ENCODE results near the gene ZBTB44.

Gene ZBTB44

DNA sequence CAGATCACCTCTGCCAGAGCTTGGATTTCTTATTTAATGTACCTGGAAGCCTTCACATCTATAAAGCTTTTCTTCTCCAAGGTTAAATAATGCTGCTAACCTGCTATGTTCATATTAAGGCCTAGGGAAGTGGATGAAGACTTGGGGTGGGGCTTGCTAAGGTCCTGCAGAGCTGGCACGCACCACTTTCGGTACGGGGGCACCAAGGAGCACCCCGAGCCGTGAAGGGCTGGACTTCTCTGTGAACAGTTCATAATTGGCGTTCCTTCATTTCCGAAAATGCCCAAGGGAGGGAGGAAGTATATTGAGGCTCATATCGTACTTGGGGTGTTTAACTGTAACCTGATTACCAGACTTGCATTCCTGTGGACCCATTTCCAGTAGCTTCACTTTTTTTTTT is 95.6 kb downstream of the ZBTB44 start:
- Histone ChIP-seq H3K27me3 (peaks cover 0 to 5% of the 10 kb centered on the region in 2 donors), H3K9me3 (no peaks in the 10 kb centered on the region), H3K36me3 (no peaks in the 10 kb centered on the region), H3K27ac (no peak overlapping the region), H3K4me3 (no peak overlapping the region), H3K4me1 (no peaks in the 10 kb centered on the region)
- no peak for DNase-seq
- TF ChIP-seq, protein P1, sequence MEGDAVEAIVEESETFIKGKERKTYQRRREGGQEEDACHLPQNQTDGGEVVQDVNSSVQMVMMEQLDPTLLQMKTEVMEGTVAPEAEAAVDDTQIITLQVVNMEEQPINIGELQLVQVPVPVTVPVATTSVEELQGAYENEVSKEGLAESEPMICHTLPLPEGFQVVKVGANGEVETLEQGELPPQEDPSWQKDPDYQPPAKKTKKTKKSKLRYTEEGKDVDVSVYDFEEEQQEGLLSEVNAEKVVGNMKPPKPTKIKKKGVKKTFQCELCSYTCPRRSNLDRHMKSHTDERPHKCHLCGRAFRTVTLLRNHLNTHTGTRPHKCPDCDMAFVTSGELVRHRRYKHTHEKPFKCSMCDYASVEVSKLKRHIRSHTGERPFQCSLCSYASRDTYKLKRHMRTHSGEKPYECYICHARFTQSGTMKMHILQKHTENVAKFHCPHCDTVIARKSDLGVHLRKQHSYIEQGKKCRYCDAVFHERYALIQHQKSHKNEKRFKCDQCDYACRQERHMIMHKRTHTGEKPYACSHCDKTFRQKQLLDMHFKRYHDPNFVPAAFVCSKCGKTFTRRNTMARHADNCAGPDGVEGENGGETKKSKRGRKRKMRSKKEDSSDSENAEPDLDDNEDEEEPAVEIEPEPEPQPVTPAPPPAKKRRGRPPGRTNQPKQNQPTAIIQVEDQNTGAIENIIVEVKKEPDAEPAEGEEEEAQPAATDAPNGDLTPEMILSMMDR (IDR thresholded peaks at IDR 0.05): no peak
- intact Hi-C loops (cut with DNase I; ENCODE audit: low total_unique reads): loop anchor here (10.0 kb wide), 2 partner anchors 166 to 706 kb away; no protein-coding TSS in a partner anchor

DNA sequence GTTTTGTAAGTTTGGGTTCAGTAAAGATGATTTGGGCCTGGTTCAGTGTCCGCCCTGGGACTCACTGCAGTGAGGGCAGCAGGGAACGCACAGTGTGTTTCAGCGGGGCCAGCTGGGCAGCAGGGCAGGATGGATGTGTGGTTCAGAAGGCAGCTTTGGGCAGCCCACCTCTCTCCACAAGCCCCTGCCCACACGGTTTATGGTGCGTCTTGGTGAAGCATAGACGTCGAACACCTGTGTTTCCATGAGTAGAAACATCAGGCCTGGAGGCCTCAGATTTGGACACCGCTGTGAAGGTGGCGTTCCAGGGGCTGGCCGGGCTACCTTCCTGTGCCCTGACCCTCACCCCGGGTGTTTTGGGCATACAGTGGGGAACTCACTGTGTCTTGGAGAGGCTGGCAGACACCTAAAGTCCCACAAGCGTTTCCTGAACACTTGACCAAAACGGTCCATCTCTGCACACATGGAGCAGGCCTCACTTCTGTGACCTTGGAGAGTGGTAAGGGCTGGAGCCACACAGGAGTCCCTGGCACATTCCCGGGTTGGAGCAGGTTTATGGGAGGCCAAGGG is 96.1 kb downstream of the ZBTB44 start:
- H3K9me3 ChIP-seq: no peaks in the 10 kb centered on the region
- intact Hi-C loops (cut with DNase I; ENCODE audit: low total_unique reads): loop anchor here (10.0 kb wide), 2 partner anchors 166 to 706 kb away; no protein-coding TSS in a partner anchor
- H3K4me3 ChIP-seq: no peak overlapping the region
- no peak for DNase-seq
- no peaks in the 10 kb centered on the region for H3K4me1 ChIP-seq
- no peaks in the 10 kb centered on the region for H3K36me3 ChIP-seq
- peaks cover 0 to 8% of the 10 kb centered on the region in 2 donors for H3K27me3 ChIP-seq
- TF ChIP-seq, protein P1 (IDR thresholded peaks at IDR 0.05): no peak
- no peak overlapping the region for H3K27ac ChIP-seq

DNA sequence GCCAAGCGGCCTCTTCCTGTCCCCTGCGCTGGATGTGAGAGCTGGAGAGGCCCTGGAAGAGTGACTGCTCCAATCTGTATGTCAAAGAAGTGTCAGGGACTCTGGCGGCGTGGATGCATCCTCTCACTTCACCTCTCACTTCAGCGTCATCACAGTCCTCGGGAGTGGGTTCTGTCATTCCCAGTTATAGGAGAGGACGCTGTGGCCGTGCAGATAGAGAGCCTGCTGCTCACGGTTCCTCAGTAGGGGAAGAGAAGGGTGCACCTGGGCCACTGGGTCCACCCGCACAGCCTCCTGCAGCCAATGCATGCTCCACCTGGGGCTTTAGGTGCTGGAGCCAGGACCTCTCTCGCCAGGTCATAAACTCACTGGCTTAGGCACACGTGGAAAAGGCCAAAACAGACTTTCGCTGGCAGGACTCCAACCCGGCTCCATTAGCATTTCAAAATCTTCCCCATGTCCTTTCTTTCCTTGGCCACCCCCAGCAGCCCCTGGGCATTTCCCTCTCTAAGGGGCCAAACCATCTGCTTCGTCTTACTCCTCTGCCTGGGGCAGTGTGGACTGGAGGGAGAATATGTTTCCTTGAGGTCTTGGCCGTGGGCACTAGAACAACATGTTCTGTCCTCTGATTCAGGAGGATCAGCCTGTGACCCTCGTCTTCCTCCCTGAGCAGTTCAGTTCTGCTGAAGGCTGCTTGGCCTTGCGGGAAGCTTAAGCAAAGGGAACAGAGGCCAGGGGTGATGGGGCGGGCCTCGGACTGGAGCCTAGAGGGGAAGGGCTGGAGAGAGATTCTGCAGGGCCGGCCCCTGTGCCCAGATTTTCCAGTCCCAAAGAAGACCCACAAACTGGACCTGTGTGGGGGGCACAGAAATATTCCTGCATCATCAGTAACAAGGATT is 97.3 kb downstream of the ZBTB44 start:
- TF ChIP-seq, protein P1 (IDR thresholded peaks at IDR 0.05): no peak
- H3K27me3 ChIP-seq: peaks cover 0 to 13% of the 10 kb centered on the region in 2 donors
- no peaks in the 10 kb centered on the region for H3K9me3 ChIP-seq
- no peak for DNase-seq
- intact Hi-C loops (cut with DNase I; ENCODE audit: low total_unique reads): loop anchor here (10.0 kb wide), 2 partner anchors 167 to 707 kb away; no protein-coding TSS in a partner anchor
- peaks cover 0 to 7% (median 2%) of the 10 kb centered on the region in 4 donors for H3K4me1 ChIP-seq
- no peak overlapping the region for H3K4me3 ChIP-seq
- no peaks in the 10 kb centered on the region for H3K36me3 ChIP-seq
- H3K27ac ChIP-seq: no peak overlapping the region

DNA sequence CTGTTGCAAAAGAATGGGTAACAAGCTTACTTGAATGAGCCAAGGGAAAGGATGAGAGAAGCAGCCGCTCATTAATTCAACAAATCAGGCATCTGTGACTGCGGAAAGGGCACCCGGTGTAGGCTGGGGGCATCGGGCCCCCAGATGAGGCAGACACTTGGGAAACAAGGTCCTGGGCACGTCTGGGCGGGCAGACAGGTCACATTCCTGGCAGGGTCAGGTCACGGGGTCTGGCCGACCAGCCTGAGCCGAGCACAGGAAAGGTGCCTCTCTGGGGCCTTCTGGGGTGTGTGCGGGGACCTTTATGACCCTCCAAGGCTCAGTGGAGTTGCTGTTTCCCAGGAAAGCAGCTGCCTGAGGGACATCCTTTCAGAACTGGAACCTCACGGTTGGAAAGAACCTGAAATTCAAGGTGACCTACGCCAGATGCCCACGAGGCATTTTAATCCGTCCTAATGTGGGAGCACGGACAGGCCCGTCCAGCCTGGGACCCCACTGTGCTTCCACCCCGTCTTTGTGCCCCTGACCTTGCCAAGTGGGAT is 98.1 kb downstream of the ZBTB44 start:
- DNase-seq: no peak
- Histone ChIP-seq H3K27me3 (peaks cover 0 to 19% of the 10 kb centered on the region in 2 donors), H3K36me3 (no peaks in the 10 kb centered on the region), H3K27ac (no peak overlapping the region), H3K9me3 (no peaks in the 10 kb centered on the region), H3K4me3 (no peak overlapping the region), H3K4me1 (peaks cover 0 to 7% (median 2%) of the 10 kb centered on the region in 4 donors)
- intact Hi-C loops (cut with DNase I; ENCODE audit: low total_unique reads): loop anchor here (10.0 kb wide), 2 partner anchors 168 to 708 kb away; no protein-coding TSS in a partner anchor
- TF ChIP-seq, protein P1 (IDR thresholded peaks at IDR 0.05): no peak

DNA sequence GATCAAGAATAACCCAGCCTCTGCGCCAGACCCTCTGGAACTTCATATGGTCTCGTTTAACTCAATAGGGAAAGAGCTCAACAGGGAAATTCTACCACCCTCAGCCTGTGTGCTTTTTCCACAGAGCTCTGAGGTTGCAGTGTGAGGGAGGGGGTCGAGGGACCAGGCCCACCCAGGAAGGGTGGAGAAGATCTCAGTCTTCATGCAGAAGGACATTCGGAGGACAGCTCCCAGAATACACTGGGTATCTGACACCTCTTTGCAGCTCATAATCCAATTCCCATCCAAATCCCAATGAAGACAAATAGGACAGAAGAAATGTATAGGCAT is 98.5 kb downstream of the ZBTB44 start:
- peaks cover 0 to 7% (median 2%) of the 10 kb centered on the region in 4 donors for H3K4me1 ChIP-seq
- intact Hi-C loops (cut with DNase I; ENCODE audit: low total_unique reads): loop anchor here (10.0 kb wide), 2 partner anchors 169 to 709 kb away; no protein-coding TSS in a partner anchor
- no peak for DNase-seq
- no peak overlapping the region for H3K27ac ChIP-seq
- H3K4me3 ChIP-seq: no peak overlapping the region
- TF ChIP-seq, protein P1 (IDR thresholded peaks at IDR 0.05): no peak
- H3K9me3 ChIP-seq: no peaks in the 10 kb centered on the region
- H3K27me3 ChIP-seq: peaks cover 0 to 19% of the 10 kb centered on the region in 2 donors
- H3K36me3 ChIP-seq: no peaks in the 10 kb centered on the region
